Fibroblast of skin of back (primary cell): ENCODE results near the gene FBH1.
"Not testable (repeated sequence)": the region's sequence is repeated elsewhere in the genome, so short reads cannot be mapped to it uniquely, and the experiment has no call there.

Source experiments
- DNase-seq: peaks from one replicate; pipeline ENCODE4 v3.0.0-alpha.2; 2013

The FBH1 gene

DNA sequence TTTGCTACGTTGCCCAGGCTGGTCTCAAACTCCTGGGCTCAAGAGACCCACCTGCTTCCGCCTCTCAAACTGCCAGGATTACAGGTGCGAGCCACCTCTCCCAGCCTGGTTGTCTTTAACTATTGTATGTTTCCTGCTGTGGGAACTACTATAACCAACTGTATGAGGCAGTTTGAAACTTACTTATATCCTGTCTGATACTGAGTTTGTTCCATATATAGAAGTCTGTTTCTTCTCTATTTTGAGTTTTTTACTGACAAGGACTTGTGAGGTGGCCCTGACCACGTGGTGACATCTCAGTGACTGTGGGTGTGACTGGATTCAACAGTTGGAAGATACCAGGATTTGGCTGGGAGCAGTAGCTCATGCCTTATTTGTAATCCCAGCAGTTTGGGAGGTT, 14.2 kb downstream of the FBH1 start:
- no peak for DNase-seq

DNA sequence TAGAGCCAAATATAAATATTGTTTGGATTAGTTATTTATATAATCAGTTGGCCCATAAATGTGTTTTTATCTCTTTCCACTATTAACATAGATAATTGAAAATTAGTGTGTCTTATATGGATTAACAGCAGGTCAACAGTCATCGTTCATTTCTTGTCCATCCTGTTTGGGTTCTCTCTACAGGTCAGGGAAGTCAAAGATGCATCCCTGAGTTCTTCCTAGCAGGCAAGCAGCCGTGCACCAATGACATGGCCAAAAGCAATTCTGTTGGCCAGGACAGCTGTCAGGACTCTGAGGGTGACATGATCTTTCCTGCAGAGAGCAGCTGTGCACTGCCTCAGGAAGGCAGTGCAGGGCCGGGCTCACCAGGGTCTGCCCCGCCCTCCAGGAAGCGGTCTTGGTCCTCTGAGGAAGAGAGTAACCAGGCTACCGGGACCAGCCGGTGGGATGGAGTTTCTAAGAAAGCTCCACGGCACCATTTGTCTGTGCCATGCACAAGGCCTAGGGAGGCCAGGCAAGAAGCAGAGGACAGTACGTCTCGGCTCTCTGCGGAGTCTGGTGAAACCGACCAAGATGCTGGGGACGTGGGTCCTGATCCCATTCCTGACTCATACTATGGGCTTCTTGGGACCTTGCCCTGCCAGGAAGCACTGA, 15.9 kb downstream of the FBH1 start:
- no peak for DNase-seq

DNA sequence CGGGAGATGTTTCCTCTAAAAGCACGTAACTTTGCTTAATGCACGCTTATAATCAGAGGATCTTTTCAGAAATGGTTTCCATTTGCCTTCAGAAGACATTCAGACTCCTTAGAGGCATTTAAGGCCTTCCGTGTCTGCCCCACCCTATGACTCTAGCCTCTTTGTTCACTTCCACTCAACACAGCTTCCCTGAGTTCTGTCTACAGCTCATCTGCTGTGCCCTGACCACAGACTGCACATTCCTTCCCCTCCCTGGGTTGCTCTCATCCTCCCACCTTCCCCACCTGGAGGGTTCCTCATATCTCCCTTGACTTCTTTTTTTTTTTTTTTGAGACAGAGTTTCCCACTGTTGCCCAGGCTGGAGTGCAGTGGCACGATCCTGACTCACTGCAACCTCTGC, 16.6 kb downstream of the FBH1 start:
- DNase-seq, result no peak

DNA sequence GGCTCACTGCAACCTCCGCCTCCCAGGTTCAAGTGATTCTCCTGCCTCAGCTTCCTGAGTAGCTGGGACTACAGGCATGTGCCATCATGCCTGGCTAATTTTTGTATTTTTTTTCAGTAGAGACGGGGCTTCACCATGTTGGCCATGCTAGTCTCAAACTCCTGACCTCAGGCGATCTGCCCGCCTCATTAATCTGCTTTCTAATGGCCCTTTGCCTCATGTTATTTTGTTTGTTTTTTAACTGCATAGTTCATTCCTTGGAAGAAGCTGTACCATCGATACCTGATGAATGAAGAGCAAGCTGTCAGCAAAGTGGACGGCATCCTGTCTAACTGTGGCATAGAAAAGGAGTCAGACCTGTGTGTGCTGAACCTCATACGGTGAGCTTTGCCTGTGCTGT, 18.6 kb downstream of the FBH1 start:
- DNase-seq, result not testable (repeated sequence)

DNA sequence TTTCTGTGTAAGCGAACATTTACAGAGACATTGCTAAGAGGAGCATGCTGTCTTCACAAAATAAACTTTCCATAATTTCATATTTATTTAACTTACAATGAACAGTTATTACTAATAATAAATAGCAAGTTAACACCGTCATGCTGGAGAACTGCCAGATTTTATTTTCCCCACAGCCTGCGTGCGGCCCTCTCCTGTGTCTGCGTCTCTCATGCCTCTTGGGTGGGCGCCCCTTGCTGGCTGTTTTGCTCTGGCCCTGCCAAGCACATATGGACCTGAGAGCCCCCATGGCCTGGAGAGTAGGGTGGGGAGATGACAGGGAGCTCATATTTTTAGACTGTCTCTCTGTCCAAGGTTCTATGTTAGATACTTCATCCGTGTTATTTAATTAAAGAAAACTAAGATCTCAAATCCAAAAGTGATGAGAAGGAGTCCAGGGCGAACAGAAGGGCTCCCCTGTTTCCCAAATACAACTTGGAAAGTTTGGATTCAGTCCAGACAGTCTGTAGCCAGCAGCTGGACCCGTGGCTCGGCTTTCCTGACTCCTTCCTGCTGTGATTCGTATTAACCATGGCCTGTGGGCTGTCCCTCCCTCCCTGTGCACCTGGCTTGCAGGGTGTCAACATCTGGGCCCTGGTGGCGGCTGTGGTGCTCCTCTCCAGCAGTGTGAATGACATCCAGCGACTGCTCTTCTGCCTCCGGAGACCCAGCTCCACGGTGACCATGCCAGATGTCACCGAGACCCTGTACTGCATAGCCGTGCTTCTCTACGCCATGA, 20.5 kb downstream of the FBH1 start:
- no peak for DNase-seq

DNA sequence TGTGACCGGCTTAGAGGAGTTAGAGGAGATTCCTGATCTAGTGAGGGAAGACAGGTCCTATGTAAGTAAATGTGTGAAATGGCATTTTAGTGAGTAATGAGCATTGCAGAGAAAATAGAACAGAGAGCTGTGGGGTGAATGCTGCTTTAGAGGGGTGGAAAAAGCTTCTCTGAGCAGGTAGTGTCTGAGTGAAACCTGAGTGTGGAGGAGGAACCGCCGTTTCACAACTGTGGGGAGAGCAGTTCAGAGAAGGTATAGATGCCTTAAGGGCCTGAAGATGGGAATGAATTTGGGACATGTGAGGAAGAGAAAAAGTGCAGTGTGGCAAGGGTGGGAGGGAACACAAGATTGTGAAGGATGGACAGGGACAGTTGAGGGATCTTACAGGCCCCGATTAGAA, 21.6 kb downstream of the FBH1 start:
- no peak for DNase-seq

DNA sequence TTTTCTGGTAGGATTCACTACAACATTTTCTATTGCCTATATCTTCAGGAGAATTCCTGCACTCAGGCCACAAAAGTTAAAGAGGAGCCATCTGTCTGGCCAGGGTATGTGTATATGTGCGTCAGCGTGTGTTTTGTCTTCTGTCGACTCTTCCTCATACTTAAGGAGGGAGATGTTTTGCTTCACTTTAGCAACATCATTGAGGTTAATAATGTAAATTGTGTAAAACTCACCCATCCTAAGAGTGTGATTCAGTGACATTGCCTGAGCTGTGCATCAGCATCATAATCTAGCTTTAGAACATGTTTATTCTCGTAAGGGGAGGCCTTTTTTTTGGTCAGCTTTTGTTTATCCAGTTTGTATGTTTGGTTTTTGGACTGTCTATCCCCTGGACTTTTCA, 23.7 kb downstream of the FBH1 start:
- DNase-seq, result no peak

DNA sequence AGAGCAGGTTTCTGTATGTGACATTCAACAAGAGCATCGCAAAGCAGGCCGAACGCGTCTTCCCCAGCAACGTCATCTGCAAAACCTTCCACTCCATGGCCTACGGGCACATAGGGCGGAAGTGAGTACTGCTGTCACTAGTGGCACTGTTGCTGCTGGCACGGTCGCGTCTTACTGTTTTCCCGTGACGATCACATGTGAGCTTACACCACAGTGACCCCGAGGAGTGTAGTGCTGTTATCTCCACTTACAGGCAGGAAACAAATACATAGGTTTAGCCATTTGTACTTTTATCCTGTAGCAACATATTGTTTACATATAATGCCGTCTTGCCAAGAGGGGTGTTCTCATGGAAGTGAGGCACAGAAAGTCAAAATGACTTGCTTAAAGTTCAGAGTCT, 25.4 kb downstream of the FBH1 start:
- DNase-seq, result no peak

DNA sequence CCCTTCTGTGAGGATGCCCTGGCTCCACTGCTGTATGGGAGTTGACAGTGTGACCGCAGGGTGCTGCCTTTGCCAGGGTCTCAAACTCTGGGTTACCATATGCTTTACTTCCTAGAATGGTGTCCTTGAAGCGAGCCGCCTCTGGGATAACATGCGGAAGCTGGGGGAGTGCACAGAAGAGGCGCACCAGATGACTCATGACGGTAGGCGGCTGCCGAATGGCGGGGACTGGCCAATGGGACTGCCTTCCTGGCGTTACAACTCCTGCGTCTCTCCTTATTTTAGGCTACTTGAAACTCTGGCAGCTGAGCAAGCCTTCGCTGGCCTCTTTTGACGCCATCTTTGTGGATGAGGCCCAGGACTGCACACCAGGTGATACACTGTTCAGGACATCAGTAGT, 27.3 kb downstream of the FBH1 start:
- DNase-seq, result no peak

DNA sequence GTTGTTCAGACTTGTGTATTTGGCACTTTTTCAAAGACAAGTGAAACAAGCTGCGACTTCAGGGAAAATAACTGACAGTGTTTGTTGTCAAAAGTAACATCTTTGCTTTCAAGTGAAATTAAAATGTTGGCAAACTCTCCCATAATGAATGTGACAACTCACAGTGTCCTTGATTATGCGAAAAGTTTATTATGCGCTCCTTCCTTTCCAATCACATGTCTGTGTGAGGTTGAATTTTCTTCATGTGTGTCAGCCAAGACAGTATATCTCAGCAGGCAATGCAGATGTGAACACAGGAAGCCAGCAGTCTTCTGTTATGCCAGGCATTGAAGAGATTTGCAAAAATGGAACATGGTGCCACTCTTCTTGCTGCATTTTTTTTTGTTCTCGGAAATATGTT, 28.7 kb downstream of the FBH1 start:
- no peak for DNase-seq

DNA sequence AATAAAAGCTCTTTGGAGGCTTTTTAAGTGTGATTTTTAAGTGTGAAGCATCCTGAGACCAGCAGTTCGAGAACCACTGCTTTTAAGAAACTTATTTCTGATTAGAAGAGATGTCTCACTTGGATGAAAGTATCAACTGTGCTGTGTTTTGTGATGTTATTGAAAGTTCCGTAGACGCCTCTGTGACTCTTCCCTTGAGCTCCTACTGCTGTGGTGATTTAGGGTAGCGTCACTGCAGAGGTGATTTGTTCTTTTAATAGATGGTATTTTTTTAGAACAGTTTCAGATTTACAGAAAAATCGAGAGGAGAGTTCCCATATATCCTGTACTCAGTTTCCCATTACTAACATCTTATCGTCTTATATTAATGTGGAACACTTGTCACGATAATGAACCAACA, 29.5 kb downstream of the FBH1 start:
- DNase-seq, result no peak

DNA sequence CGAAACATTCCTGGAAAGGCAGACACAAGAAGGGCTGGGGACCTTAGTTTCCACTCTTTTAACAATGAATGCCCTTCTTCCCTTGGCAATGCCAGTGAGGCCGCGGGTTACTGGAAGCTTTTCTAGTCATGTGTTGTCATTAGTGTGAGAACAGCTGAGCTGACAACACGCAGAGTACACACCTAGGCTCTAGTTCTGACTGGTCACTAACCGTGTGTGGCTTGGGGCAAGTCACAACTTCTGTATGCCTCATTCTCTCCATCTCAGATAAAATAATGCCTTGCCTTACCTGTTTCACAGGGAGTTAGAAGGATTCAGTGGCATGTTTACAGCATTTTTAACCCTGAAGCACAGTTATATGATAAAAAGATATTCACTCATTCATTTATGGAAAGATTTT, 31.7 kb downstream of the FBH1 start:
- DNase-seq, result no peak

DNA sequence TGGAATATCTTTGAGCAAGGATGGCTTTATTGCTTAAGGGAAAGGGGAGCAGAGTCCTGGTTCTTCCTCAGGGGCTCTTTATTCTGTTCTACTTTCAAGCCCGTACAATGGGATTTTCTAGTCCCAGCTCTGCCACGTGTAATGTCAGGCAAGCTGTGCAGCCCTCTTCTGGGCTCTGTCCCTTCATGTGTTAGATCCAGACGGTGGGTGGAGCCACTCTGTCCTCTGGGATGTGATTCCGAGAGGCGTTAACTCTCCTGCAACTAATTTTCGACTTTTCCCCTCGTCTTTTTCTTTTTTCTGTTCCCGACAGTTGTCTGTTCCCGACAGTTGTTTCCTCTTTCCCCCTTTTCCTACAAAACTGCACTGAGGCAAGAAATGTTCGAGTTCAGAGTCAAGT, 34.8 kb downstream of the FBH1 start:
- DNase-seq, result no peak

DNA sequence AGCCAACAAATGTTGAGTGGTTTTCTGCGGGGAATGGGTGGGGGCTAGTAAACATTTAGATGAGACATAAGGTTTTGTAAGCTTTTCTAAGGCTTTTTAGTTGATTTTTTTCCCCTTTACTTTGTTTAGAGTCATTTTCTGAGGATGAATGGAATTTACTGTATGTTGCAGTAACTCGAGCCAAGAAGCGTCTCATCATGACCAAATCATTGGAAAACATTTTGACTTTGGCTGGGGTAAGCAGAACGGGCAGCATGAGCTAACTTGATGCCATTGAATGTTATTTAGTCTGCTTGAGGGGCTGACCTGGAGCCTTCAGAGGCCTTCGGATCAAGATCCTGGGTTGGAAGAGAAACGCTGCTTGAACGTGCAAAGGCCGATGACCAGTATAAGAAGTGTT, 37.3 kb downstream of the FBH1 start:
- DNase-seq, result peak; percentile 42

DNA sequence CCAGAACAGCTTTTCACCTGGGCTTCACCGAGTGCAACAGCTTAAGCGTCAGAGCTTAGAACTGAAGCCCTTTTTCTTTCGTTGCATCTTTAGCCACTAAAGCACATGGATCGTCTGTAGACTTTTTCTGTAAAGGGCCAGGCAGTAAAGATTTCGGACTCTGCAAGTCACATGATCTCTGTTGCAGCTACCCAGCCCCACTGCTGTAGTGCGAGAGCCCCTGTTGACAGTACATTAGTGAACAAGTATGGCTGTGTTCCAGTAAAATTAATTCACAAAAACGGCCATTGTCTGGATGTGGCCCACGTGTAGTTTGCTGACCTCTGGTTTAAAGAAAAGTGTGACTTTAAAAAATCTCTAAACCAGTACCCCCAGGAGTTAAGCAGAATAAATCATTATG, 39.4 kb downstream of the FBH1 start:
- no peak for DNase-seq

DNA sequence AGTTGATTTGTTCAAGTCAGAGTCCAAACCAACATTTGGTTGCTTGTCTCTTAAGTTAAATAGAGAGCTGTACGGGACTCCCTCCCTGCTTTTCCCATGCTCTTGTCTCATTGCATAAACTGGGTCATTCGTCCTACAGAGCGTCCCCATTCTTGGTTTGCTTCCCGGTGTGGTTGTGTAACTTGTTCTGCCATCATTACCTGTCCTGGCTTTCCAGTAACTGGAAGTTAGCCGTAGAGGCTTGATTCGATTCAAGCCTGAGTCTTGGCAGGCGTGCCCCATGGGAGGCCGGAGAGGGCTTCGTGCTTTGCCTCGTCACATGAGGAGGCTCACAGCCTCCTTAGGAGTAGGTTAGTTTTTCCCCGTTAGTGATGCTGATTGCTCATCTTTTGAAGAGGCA, 40.2 kb downstream of the FBH1 start:
- DNase-seq, result no peak

DNA sequence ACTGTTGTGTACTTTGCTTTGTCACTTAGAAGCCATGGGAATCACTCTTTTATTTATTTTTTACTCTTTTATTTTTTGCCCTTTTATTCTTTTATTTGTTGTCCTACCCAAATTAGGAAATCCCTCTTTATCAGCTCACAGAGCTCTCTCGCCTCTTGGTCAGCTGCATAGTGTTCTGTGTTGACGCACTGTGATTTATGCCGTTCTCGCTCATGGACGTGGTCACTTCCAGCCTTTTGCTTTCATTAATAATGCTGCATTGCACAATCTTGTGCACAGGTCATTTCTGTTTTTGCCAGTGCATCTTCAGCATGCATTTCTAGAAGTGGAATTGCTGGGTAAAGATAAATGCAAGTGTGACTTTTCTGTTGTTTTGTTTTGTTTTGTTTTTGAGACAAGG, 42.3 kb downstream of the FBH1 start:
- no peak for DNase-seq

DNA sequence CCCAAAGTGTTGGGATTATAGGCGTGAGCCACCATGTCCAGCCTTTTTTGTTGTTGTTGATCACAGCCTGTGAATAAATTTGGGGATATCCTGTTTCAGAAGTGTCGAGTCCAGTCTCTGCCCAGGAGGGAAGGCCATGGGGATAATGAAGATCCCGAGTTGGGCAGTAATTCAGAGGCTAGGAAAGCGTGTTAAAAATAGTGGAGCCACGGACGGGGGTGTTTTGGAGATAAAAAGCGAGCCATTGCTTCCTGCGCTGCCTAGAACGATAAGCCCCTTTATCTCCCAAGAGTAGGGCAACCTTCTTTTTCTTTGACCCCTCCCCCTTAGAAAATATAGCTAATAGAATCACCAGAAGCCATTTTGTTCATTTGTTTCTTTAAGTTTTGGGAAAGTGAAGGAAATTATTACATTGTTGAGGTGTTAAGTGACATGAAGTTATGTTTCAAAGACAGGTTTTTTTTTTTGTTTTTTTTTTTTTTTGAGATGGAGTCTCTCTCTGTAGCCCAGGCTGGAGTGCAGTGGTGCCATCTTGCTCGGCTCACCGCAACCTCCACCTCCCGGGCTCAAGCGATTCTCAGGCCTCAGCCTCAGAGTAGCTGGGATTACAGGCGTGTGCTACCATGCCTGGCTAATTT, 44.0 kb downstream of the FBH1 start:
- no peak for DNase-seq

DNA sequence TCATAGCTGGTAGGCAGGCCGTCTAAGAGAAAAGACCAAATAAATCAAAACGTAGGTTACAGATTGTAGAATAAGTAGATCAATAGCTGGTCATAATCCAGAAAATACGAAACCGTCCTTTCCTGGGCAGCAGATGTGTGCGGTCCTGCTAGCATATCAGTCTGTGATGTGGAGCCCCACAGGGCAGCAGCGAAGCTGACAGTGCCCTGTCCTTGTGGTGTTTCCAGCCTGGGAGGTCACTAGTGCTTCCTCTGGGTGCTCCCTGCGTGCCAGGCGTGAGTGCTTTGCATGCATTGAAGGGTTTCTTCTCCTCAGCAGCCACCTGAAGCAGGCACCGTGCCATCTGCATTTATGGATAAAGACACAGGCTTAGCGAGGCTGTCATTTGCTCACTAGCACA, 45.6 kb downstream of the FBH1 start:
- DNase-seq, result no peak

DNA sequence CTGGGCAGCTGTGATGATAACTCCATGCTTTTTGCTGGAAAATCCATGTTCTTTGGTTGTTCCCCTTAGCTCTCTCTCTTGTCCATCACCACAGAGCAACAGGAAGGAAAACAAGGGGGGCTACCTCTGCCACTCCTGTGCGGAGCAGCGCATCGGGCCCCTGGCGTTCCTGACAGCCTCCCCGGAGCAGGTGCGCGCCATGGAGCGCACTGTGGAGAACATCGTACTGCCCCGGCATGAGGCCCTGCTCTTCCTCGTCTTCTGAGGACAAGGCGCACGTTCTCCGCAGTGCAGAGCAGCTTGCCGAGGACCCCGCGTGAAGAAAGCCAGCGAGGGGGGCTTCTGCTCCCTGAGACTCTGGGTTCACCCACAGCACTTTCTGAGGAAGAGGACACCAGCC, 47.0 kb downstream of the FBH1 start:
- no peak for DNase-seq

DNA sequence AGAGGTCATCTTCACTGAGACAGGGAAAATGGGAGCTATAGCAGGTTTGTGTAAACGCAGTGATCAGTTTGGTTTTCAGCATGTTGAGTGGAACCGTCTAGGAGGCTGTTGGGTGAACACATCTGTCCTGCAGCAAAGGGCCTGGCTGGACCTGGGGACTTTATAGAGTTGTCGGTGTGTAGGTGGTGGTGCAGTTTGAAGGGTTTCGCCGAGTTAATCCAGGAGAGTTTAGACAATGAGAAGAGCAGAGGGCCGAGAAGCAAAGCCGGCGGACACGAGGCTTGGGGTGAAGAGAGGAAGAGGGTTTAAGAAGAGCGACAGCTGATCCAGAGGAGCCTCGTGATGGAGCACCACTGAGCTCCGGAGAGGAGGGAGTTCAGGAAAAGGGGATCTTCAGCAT, 48.2 kb downstream of the FBH1 start:
- DNase-seq, result no peak

DNA sequence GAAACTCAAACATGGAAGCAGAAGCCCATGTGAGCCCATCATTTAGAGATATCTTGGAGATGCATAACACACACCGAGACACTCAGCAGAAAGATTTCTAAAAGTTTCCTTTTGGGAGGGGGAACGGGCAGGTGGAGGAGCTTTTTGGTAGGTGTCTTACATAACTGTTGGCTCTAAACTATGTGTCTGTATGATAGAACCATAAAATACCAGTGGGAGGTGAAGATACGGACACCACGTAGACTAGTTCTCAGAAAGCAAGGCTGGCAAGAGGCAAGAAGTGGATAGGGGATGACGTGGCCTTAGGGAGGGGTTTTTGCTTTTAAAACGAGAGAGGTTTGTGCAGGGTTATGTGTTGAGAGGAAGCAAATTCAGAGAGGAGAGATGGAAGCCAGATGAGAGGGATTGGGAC, 50.8 kb downstream of the FBH1 start:
- DNase-seq, result no peak

DNA sequence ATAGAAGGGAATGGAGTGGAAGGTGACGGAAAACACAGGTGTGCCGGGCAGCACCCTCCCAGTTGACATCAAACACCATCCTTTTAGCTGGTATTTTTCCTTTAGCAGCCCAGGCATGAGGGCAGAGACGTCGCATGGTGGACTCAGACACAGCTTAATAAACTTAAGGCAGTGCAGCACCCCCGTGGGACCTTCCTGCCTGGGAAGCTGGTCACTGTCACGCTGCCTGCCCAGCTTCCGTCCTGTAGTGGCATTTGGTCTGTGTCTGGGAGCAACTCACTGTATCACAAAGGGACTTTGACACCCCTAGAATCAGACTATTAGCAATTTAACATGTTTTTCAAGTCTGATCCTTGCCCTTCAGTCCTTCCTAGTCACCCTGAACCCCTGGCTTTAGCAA, 51.5 kb downstream of the FBH1 start:
- no peak for DNase-seq

DNA sequence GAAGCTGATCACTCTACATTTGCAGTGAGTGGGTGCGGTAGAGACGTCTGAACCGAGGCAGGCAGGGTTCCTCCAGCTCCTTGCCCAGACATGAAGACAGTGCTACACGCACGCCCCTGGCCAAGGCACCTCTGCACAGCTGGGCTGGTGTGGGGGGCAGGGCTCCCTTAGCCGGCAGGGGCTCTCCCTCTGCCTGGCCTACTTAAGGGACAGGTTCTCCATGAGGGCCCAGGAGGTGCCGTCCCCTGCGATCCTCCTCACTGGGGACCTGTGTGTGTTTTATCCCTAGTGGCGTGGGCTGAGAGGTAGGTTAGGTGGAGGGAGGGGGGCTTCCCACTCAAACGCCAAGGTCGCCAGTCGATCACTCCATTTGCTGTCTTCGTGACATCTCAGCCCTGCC, 52.0 kb downstream of the FBH1 start:
- DNase-seq, result no peak
